Measurements from ENCODE around the gene NOP56.
"Not testable (repeated sequence)": the region's sequence is repeated elsewhere in the genome, so short reads cannot be mapped to it uniquely, and the experiment has no call there.

NOP56 gene

DNA sequence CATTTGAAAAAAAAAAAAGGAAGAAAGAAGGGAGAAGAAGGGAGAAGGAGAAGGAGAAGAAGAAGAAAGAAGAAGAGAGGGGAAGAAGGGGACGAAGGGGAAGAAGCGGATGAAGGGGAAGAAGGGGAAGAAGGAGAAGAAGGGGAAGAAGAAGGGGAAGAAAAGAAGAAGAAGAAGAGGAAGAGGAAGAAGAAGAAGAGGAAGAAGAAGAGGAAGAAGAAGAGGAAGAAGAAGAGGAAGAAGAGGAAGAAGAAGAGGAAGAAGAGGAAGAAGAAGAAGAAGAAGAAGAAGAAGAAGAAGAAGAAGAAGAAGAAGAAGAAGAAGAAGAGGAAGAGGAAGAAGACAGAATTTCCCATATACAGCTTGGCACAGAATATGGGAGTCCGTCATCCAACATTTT, 29.6 kb downstream of the NOP56 start:
- not testable (repeated sequence) for DNase-seq

DNA sequence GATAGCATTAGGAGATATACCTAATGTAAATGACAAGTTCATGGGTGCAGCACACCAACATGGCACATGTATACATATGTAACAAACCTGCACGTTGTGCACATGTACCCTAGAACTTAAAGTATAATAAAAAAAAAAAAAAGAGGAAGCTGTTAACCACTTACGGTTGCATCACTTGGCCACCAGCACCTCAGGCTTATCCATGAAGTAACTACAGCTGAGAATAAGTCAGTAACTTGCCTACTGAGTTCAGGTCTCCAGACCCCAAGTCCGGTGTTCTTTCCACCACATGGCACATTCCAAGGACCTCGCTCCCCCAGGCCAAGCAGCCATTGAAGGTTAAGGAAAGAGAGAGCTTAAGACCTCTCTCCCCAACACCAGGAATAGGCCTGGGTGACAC, 32.4 kb downstream of the NOP56 start:
- DNase-seq, result not testable (repeated sequence)

DNA sequence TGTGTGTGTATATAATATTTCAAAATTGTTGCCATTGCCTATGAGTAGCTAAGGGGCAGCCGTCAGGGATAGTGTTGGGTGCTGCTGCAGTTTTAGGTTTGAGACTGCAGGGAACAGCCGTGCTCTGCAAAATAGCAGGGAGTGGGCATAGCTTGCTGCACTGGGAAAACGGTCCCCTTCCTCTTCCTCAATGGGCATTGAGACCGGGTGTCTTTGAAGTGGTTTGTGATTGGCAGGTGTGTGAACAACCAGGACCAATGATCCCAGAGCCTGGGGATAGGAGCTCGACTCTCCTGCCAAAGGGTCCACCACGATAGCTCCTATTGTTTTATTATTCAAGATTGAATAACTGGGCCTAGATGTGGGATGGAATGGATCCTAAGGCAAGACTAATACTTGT, 35.1 kb downstream of the NOP56 start:
- no peak for DNase-seq

DNA sequence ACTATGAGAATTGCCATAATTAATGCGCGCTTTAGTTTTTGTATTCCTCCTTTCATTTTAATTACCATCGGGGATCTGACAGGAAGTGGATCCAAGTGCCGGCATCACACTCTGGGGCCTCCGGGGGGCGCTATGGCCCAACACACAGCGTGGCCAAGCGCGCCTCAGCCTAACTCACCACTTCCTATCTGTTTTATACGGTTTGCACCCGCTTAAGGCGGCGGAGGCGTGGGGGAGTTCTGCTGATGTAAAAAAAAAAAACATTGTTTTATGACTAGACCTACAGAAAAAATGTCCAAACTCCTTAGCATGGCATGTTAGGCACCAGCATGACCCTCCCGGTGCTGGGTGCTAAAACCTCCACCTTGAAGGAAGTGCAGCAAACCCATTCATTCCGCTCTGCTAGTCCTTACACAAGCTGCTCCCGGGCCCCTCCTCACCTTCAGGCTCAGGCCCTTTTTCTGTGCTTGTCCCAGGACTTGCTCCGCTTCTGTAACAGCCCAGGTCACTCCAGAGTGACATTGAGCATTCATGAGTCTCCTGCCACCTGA, 35.7 kb downstream of the NOP56 start:
- DNase-seq, result peak in 31 of 58 donors; percentile 2 to 56 (median 22)

DNA sequence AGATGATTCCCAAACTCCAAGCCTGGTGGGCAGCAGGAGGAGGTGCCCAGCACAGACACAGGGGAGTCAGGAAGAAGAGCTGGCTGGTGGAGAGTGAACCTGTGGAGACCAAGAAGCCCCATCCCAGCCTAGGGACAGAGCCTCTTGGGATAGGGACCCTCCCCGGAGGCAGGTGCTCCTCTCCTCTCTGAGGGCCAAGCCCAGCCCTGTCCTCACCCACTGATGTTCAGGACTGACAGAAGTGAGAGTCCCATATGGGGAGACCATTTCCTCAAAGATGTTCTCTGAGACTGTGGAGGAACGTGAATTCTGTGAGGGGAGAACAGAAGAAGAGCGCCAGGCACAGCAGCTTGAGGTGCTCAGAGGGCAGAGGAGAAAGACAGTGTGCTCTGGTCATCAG, 37.8 kb downstream of the NOP56 start:
- DNase-seq, result no peak

DNA sequence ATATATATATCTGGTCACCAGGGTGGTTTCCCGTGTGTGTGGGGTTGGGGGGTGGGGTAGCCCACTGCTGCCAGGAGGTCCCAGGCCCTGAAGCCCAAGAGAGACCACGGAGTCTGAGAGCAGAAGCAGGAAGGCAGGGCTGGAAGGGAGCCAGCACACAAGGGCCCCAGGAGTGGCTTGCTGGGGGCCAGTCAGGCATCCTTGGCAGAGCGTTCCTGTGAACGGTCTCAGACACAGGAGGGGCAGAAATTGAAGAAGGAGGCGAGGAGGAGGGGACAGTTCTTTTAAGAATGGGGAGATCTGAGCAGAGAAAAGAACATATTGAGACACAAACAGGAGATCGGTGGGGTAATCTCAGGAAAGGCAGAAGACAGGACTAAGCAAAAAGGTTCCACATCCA, 38.3 kb downstream of the NOP56 start:
- no peak for DNase-seq

DNA sequence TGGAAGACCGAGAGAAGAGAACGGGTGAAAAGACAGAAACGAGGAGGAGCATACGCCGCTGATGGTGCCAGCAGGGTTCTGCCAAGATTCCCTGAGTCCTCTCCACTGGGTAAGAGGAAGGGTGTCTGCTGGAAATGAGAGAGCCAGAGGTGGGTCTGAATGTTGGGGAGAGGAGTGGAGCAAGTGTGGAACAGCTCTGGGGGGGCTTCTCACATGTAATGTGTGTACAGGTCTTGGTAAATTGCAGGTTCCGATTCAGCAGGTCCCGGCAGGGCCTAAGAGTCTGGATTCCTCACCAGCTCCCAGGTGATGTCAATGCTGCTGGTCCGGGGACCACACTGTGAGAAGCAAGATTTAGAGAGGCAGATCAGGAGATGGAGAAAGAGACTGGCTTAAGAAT, 38.7 kb downstream of the NOP56 start:
- no peak for DNase-seq

DNA sequence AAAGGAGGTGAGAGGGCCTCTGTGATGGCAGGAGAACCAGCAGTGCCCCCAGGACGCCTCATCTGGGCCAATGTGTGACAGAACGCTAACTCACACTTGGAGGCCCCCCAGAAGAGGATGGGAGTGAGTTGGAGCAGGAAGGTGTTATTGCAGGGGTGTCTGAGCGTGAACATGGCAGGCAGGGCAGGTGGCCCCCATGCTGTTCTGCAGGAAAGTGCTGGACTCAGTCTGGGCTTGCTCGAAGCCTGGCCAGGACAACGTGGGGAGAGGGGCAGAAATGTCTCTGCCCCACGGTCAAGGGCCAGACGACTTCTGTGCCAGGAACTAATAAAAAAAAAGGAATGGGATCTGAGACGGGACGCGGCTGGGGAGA, 39.2 kb downstream of the NOP56 start:
- no peak for DNase-seq

DNA sequence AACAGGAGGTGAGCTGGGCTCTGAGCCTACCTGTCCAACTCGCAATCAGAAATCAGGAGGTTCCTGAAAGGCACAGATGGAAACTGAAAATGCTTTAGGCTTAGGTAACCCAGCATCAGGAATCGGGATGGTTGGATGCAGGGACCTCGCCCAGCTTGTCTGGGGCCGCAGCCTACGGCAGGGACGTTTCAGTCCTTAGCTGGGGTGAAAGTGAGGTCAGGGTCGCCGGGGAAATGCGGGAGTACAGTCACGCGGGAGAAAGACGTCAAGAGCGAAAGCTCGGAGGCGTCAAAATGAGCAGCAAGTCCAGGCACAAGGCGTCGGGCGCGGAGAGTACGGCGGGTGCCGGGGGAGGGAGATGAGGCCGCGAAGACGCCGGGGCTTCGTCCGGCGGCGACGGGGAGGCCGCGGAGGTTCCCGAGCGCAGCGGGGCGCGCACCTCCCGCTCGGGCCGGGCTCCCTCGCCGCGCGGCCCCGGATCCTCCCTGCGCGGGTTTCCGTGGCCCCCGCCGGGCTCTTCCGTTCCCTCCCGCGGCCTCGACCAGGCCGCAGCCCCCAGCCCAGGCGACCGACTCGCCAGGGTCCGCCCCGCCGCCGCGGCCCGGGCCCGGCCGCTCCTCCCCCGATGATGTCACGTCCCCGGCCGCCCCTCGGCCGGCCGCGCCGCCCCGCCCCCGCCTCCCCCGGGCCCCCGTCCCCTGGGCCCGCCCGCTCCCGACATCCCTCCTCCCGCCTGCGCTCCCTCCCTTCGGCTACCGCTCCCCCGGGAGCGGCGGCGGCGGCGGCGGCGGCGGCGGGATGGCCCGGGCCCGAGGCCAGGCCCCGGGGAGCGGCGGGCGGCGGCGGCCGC, 39.8 kb downstream of the NOP56 start, which contains the start of gene EBF4:
Gene EBF4, plus strand, starts transcription at position 745 of the 850 bp plus-strand sequence. CDS start 866 bp downstream, outside the sequence.
- DNase-seq, result peak in 37 of 58 donors; percentile 6 to 60 (median 31)

DNA sequence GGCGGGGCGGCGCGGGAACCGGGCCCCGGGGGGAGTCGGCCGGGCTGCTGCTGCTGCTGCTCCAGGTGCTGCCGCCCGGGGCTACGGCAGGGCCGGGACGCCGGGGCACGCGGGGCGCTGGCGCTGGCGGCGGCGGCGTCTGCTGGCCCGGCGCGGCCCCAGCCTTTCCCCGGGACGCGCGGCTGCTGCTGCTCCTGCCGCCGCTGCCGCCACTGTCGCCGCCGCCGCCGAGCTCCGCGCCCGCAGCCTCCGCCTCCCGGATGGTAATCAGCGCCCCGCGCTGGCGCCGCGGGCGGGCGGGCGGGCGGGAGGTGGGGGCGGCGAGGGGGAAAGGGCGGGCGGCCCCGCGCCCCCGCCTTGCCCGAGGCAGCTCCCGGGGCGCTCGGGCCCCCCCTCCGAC, 40.5 kb downstream of the NOP56 start:
- peak in 4 of 58 donors; percentile 6 to 57 (median 47) for DNase-seq

DNA sequence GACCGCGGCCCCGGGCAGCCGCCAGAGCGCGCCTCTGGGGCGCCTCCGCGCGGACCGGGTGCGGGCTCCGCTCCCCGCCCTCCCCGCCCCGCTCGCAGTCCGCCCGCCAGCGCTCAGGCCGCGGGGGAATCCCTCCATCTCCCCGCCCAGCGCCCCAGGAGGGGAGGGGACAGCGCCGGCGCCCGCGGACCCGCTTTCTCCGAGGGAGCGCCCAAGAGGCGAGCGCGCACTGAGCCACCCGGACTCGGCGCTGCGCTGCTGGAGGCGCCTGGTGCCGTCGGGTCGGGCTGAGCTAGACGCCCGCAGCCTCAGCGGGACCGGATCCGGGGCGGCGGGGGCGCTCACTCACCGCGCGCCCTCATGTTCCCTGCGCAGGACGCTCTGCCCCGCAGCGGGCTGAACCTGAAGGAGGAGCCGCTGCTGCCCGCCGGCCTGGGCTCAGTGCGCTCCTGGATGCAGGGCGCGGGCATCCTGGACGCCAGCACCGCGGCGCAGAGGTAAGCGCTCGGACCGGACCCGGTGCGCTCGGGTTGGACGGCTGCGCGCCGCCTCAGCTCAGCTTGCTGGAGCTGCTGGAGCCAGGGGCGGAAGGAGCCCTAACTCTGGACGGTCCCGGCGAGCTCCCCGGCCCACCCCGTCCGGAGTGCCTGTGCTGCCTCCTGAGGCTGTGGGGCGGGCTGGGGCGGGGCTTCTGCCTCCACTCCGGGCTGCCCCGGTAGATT, 41.0 kb downstream of the NOP56 start:
- DNase-seq, result peak in 30 of 58 donors; percentile 5 to 57 (median 36)

DNA sequence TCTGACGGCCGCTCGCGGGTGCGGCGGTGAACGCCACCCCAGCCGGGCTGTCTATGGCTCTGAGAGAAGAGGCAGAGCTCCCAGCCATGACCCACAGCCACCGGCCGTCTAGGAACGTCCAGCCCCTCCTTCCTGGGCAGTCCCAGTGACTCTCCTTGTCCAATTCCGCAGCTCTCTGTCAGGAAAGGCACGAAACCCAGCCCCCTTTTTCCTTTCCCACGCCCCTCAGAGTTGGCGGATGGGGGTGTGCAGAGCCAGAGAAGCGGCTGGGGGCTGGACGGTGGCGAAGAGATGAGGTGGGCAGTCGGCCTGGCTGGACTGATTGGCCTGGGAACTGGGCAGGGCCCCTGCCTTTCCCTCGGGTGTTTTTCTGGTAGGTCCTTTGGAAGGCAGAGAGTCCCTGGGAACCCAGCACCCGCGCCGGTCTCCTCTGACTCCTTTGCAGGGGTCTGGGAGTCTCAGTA, 41.6 kb downstream of the NOP56 start:
- no peak for DNase-seq

DNA sequence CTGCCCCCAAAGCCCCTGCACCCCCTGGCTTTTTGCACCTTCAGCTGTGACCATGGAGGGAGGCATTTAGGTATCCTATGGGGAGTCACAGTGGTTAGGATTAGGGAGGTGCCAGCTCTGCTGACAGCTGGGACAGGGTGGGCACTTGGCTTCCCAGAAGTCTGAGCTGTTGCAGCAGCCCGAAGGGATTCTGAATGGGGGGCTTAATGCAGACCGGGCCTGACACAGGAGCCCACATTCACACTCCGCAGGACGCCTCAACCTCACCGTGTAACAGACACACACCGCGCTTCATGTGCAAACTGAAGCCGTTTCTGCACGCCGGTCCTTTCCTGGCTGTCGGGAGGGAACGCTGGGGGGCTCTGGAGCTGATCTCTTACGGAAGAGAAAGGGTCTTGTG, 42.1 kb downstream of the NOP56 start:
- no peak for DNase-seq

DNA sequence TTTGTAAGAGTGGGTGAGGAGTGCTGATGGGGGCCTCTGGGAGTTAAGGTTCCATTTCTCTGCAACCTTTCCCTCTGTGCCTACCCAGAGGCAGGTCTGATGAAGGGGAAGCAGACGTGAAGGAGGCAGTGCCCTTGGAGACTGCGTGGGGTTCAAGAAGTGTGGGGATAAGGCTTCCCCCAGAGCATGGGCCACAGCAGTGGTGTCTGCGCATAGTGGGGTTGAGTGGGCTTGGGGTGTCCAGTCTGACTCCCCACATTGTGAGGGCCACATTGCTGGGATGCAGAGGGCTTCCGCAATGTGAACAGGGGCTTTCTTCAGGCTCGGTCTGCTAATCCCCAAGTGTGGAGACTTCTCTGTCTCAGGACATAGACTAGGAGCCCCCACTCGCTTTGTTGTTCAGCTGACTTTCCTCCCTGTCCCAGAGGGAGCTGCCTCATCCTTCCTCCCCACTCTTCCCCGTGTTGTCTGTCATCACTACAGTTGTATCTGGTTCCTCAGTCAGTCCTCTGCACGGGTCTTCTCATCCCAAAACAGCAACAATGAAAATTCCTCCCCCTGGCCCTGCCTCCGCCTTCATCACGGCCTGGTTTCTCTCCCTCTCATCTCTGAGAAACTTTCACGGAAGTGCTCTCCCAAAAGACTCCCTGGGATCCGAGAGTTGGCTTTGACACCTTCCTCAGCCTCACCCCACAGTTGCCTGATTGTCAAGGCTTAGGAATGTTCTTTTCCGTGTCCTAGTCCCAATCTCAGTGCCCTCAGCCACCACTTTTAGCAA, 43.0 kb downstream of the NOP56 start:
- no peak for DNase-seq

DNA sequence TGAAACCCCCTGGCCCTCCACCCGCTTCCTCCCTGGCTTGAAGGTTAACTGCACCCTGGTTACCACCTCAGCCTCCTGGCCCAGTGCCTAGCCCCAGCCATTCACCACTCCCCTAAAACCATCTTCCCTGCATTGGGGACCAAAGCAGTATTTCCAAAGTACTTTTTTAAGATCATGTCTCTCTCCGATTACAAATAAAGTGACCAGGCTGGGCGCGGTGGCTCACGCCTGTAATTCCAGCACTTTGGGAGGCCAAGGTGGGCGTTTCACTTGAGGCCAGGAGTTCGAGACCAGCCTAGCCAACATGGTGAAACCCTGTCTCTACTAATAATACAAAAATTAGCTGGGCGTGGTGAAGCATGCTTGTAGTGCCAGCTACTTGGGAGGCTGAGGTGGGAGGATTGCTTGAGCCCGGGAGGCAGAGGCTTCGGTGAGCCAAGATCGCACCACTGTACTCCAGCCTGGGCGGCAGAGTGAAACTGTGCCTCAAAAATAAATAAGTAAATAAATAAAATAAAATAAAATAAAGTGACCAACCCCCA, 43.6 kb downstream of the NOP56 start:
- DNase-seq, result not testable (repeated sequence)

DNA sequence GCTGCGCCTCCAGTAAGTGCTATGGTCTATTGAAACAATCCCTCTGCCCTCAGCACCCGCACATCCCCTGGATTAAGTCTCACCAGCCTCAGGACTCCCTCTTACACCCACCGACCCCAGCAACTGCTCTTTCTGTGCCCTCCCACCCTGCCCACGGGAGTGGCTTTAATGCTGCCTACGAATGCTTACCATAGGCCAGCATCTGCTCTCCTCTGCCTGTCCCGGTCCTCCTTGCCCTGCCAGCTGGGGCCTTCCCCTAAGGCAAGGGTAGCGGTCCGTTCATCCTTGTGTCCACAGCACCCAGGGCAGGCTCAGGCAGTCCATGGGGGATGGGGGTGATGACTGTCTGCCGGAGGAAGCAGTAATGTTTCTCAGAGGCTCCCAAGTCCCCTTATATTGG, 44.2 kb downstream of the NOP56 start:
- no peak for DNase-seq

DNA sequence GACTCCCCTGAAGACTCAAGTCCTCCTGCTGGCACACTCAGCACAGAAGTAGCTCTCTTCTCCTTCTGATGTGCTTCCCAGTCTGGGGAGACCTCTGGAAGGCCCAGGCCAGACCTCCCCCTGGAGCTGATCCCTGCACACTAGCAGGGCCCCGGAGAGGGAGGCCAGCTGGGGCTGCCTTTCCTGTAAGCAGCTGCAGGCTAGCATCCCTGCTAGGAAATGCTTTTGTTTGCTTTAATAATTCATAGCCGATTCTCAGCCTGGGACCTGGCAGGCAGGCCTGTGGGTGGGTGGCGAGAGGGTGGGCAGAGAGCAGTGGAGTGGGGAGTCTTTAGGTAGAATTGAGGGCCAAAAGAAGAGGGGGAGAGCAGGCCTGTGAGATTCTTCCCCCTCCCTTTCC, 45.3 kb downstream of the NOP56 start:
- DNase-seq, result no peak

DNA sequence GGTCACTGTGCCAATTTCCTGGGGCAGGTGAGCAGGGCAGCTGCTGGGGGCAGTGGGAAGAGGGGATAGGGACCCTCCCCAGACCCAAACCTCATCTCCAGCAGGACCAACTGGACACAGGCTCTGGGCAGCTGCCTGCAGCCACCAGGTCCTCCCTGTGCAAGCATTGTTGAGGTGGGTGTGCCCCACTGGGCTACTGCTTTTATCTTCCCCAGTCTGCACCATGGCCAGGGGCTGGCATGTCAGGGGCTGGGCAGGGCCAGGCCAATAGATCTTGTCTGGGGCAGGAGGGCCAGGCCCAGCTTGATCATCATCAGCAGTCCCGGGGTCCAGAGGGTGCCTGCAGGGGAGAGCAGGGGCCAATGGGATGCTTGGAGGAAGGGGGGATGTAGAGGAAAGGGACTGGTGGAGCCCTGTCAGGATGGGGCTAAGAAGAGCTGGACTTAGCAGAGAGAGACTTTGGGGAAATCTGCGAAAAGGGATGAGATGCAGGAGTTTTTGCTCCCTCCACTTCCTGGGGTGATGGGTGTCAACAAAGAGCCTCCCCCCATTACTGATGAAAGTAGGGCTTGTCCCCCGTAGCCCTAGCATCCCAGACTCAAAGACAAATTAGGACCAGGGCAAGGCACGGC, 45.9 kb downstream of the NOP56 start:
- DNase-seq, result no peak

DNA sequence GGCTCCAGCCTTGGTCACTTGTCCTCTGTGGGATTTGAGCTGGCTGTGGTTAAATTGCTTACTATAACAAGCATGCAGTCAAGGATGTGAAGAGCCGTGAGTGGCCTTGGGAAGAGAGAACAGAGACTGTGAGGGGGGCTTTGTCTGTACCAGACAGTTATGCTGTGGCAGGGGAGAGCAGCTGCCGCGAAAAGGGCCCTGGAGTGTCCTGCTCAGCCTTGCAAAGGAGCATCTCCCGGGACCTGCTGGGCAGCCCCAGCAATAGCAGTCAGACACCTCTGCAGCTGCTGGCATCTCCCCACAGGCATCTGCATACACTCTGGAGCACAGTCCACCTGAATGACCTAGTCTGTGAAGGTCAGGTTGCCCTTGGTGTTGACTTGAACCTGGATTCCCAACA, 46.5 kb downstream of the NOP56 start:
- no peak for DNase-seq

DNA sequence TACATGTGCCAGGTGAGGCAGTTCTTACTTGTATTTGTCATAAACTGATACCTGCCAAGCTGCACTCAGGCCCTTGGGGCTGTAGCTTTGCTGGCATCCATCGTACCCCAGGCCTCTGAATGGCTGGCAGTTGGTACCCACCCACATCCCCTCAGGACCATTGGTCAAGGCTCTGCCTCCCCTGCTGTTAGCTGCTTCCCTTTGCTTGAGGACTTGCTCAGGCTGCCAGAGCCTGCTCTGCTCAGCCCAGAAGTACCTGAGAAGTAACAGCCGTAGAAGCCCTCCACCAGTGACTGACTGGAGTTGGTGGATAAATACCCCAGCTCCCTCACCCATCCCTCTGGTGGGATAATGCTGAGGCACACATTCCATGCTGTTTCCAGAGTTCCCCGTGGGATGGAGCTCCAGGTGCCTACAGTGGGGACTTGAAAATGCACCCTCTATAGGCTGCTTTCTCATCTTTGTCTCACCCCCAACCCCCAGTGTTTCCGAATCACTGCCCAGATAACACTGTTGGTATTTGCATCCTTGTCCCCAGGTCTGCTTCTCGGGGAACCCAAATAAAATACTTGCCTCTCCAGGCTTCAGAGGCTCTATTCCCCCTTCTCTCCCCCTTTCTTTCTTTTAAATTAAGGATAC, 47.5 kb downstream of the NOP56 start:
- DNase-seq, result no peak

Data from anterior cingulate cortex (tissue), 58 donors.